ENCODE results near the gene PPM1D.
A peak's percentile ranks its signal among the peaks of the same experiment; 100 is the strongest.

PPM1D gene

GRCh38 chr17:60676758-60677307 is 76.8 kb downstream of the PPM1D start:
- DNase-seq, result no peak

GRCh38 chr17:60677308-60678117 is 77.5 kb downstream of the PPM1D start, which contains the start of gene BCAS3:
BCAS3 (plus strand) TSS chr17:60677851.
- peak; percentile 94 for DNase-seq

GRCh38 chr17:60678118-60678444 is 78.1 kb downstream of the PPM1D start:
- DNase-seq, result no peak

GRCh38 chr17:60679287-60679686 is 79.3 kb downstream of the PPM1D start:
- DNase-seq, result no peak

GRCh38 chr17:60680754-60681153 is 80.8 kb downstream of the PPM1D start:
- no peak for DNase-seq

GRCh38 chr17:60685437-60685836 is 85.4 kb downstream of the PPM1D start:
- no peak for DNase-seq

- DNase-seq, result no peak
Observed at GRCh38 chr17:60695960-60696359, 96.0 kb downstream of the PPM1D start.

- DNase-seq, result no peak
Observed at GRCh38 chr17:60699090-60699489, 99.1 kb downstream of the PPM1D start.

GRCh38 chr17:60704170-60704569 is 104.2 kb downstream of the PPM1D start:
- DNase-seq, result no peak

- DNase-seq, result no peak
Observed at GRCh38 chr17:60712675-60713074, 112.7 kb downstream of the PPM1D start.

- DNase-seq, result no peak
Observed at GRCh38 chr17:60713608-60714007, 113.6 kb downstream of the PPM1D start.

All from stimulated activated CD4-positive, alpha-beta T cell treated with anti-CD3 and anti-CD28 coated beads, Interleukin-4, amount 100 ng/mL, for 1 hour (primary cell).